NCI-H748 (cell line): Measurements from ENCODE around the gene SNRNP70.
"Not testable (repeated sequence)": the region's sequence is repeated elsewhere in the genome, so short reads cannot be mapped to it uniquely, and the experiment has no call there.

Source experiments
- DNase-seq: peaks from one replicate; lab custom pipeline; 2025; ENCODE audit not compliant: unreplicated experiment; lab: John Stamatoyannopoulos, UW

The SNRNP70 gene

DNA sequence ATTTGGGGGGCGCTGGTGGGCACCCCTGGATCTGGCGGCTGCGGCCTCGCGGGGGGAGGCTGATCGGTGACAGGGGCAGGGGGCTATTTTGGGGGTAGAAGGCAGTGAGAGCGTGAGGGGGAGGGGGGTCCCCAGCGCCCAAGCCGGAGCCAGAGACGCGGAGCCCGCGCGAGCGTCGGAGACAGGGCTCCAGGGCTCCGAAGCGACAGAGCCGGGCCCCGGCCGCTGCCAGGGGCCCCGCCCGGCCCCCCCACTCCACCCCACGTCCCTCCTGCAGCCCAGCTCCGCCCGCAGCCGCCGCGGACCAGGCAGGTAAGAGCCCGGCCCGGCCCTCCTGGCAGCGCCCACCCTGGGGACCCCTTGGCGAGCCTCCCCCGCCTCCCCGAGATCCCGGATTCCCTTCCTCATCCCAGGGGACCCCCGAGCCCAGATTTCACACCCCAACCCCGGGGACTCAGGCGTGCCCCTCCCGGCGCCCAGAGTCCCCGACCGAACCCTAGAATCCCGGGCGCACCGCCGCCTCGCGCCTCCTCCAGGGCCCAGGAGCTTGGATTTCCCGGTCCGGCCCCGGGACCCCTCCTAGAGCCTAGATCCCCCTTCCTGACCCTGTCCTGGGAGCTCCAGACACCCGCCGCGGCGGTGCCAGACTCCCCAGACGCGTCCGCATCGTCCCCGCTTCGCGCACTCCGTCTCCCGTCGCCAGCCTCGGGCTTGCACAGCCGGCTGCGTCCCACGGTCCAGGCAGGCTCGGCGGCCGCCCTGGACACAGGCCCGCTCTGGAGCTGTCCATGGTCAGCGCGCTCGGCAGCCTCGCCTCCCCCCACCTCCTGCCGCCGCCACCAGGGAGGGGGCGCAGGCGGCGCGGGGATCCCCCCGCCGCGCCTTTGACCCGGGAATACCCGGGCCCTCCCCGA, 34.4 kb downstream of the SNRNP70 start, which contains the start of gene PPFIA3:
Gene PPFIA3, plus strand, starts transcription at position 134 of the 914 bp plus-strand sequence. CDS start 8,330 bp downstream, outside the sequence.
- peak; percentile 72 for DNase-seq

DNA sequence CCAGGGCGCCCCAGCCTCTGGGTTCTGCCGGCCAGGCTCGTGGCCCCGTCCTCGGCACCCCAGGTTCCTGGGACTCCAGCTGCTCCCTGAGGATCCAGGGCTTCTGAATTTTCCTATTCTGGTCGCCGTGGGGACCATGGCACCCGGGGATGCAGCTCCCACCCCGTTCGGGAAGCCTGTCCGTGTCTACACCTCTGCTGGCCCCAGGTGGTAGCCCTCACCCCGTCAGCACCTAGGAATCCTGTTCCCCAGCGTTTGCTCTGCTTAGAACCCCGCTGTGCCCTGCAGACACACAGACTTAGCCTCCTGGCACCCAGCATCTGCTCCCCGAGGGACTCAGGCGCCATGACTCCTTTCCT, 35.1 kb downstream of the SNRNP70 start:
- DNase-seq = no peak

DNA sequence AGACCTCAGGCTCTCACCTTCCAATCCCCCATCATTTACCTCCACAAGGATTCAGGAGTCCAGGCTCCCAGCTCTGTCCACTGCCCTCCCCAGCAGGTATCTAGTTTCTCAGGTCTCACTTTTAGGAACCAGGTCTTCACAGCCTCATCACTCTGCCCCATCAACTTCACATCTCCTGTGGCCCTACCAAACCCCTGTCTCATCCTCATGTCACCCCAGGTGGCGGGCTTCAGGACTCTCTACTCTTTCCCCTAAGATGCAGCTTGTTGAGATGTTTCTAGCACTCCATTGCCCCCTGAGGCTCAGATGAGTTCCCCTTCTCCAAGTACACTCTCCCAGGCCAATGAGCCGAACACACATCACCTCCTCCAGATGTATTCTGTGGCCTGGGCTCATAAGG, 35.6 kb downstream of the SNRNP70 start:
- DNase-seq = no peak

DNA sequence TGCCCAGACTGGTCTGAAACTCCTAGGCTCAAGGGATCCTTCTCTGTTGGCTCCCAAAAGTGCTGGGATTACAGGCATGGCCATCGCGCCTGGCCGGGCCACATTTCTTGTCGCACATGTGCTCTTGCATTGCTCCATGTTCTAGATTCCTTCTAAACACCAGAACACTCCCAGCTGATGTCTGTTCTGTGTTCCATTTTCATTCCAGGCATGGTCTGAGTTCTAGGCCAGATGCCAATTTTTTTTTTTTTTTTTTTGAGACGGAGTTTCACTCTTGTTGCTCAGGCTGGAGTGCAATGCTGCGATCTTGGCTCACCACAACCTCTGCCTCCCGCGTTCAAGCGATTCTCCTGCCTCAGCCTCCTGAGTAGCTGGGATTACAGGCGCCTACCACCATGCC, 36.6 kb downstream of the SNRNP70 start:
- DNase-seq = not testable (repeated sequence)

DNA sequence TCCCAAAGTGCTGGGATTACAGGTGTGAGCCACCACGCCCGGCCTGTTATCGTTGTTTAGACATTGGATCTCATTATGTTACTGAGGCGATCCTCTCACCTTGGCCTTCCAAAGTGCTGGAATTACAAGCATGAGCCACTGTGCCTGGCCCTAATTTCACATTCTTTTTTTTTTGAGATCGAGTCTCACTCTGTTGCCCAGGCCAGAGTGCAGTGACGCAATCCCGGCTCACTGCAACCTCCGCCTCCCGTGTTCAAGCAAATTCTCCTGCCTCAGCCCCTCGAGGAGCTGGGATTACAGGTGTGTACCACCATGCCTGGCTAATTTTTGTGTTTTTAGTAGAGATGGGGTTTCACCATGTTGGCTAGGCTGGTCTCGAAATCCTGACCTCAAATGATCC, 38.0 kb downstream of the SNRNP70 start:
- not testable (repeated sequence) for DNase-seq

DNA sequence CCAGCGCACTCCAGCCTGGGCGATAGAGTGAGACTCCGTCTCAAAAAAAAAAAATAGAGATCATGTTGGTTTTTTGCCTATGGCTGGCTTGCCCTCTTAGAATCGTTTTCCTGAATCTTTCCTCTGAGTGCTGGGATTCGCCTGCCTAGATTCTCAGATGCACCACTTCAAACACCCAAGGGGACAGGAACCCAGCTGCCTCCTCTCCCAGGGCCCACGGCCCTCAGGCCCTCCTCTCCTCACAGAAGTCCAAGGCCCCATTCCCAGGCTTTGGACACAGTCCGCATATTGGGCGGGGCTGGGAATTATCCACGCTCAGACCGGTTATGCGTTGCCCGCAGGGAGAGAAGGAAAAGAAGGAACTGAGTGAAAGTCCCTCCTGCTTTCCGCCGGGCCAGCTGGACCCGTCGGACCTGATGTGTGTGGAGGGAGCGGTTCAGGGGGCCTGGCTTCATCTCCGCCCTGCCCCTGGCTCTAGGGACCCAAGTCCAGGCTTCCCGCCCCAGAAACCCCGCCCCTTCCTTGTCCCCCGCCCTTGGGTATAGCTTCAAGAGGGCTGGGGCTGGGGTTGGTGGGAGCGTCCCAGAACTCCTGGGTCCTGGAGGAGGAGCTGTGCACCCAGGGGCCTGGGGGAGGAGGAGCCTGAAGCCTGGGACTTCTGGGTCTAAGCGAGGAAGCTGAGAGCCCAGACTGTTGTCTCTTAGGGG, 39.9 kb downstream of the SNRNP70 start:
- no peak for DNase-seq

DNA sequence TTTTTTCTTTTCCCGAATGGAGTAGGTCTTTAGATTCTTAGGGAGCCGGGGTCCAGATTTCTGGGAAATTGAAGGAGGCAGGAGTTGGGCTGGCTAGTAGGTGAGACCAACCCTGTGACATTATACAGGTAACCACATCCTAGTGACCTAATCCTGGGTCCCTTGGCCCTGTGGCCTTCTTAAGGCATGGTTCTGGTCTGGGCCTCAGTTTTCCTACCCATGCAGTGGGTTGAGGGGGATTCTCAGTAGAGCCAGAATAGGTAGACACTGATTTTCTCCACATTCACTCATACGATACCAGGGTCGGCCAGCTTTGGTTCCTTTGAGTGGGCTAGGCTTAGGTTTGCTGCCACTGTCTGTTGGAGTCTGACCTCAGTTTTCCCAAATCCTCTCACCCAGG, 41.3 kb downstream of the SNRNP70 start:
- DNase-seq = no peak

DNA sequence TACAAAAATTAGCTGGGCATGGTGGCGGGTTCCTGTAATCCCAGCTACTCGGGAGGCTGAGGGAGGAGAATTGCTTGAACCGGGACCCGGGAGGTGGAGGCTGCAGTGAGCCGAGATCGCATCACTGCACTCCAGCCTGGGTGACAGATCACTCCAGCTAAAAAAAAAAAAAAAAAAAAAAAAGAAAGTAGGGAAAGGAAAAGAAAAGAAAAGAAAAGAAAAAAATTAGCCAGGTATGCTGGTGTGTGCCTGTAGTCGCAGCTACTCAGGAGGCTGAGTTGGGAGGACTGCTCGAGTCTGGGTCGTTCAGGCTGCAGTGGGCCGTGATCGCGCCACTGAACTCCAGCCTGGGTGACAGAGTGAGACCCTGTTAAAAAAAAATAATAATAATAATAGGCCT, 42.0 kb downstream of the SNRNP70 start:
- DNase-seq = not testable (repeated sequence)

DNA sequence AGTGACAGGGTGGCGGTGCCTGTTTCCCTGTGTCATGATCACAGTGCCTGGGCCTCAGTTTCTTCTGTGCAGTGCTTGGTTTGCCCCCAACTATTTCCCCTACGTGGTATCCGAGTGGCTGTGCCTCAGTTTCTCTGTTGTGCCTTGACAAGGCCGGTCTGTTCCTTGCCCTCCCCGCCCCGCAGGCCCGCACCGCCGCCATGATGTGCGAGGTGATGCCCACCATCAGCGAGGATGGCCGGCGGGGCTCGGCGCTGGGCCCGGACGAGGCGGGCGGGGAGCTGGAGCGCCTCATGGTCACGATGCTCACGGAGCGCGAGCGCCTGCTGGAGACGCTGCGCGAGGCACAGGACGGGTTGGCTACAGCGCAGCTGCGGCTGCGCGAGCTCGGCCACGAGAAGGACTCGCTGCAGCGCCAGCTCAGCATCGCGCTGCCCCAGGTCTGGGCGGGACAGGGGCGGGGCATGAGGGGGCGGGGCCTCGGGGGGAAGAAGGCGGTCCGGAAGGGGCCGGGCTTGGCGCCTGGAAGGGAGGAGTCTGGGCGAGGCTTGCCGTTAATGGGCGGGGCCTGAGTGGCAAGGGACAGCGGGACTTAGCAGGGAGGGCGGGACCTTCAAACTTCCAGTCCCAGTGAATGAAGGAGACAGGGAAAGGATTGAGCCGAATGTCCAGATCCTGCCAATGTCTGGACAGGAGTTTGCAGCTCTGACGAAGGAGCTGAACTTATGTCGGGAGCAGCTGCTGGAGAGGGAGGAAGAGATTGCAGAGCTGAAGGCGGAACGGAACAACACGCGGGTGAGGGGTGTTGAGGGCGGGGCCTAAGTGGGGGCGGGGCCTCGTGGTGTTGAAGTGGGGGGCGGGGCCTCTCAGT, 42.7 kb downstream of the SNRNP70 start:
- DNase-seq = peak; percentile 98

DNA sequence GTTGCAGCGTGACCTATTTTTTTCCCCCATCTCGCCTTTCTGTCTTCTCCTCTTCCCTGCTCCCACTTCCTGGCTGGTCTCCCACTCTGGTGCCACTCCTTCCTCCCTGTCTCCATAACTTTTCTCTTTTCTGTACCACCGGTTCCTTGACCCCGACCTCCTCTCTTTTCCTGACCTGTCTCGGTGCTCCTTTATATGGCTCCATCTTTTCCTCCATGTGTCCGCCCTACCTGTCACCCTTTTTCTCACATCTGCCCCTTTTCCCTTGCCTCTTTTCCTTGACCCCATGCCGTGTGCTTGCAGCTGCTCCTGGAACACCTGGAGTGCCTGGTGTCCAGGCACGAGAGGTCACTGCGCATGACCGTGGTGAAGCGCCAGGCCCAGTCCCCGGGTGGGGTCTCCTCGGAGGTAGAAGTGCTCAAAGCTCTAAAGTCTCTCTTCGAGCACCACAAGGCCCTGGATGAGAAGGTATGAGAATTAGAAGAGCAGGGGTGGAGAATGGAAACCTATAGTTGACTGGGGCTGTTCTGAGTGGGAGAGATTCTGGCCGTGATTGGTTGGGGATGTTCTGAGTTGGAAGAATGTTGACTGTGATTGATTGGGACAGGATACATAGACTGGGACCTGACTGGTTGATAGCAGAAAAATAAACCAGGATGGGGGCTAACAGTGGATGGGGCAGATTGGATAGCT, 43.4 kb downstream of the SNRNP70 start:
- no peak for DNase-seq

DNA sequence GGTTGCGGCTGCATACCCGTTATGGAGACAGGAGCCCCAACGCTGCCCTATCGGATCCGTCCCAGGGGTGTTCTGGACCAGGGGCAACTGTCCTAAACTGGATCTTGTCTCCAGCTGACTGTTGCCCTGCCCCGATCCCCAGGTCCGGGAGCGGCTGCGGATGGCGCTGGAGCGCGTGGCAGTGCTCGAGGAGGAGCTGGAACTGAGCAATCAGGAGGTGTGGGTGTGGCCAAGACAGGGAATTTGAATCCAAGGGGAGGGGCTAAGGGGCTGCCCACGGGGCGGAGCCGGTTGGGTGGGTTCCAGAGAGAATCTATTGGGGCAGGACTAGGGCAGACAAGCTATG, 44.0 kb downstream of the SNRNP70 start:
- DNase-seq = no peak

DNA sequence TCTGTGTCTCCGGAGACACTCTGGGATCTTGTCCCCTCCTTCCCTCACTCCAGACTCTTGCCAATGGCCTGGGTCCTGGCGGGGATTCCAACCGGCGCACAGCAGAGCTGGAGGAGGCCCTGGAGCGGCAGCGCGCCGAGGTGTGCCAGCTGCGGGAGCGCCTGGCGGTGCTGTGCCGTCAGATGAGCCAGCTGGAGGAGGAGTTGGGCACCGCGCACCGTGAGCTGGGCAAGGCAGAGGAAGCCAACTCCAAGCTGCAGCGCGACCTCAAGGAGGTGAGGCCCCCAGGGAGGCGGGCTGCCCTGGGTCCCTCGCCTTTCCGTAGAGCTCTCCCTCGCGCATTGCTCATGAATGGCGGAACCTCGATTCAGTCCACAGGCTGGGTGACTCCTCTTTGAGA, 45.1 kb downstream of the SNRNP70 start:
- no peak for DNase-seq

DNA sequence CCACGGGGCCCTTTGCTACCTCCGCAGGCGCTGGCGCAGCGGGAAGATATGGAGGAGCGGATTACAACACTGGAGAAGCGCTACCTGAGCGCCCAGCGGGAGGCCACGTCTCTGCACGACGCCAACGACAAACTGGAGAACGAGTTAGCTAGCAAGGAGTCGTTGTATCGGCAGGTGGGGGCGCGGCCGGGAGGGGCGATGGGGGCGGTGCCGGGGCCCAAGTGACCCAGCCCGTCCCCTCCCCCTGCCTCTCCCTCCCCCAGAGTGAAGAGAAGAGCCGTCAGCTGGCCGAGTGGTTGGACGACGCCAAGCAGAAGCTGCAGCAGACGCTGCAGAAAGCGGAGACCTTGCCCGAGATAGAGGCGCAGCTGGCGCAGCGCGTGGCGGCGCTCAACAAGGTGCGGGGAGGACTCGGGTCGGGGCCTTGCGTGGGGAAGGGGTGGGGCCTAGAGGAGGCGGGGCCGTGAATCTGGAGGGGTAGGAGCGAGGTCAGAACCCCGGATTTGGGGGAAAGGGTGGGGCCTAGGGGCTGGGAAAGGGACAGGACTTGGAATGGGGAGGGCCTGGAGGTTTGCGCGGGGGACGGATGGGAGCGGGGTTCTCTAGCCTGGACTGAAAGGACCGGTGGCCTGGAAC, 47.8 kb downstream of the SNRNP70 start:
- DNase-seq = no peak

DNA sequence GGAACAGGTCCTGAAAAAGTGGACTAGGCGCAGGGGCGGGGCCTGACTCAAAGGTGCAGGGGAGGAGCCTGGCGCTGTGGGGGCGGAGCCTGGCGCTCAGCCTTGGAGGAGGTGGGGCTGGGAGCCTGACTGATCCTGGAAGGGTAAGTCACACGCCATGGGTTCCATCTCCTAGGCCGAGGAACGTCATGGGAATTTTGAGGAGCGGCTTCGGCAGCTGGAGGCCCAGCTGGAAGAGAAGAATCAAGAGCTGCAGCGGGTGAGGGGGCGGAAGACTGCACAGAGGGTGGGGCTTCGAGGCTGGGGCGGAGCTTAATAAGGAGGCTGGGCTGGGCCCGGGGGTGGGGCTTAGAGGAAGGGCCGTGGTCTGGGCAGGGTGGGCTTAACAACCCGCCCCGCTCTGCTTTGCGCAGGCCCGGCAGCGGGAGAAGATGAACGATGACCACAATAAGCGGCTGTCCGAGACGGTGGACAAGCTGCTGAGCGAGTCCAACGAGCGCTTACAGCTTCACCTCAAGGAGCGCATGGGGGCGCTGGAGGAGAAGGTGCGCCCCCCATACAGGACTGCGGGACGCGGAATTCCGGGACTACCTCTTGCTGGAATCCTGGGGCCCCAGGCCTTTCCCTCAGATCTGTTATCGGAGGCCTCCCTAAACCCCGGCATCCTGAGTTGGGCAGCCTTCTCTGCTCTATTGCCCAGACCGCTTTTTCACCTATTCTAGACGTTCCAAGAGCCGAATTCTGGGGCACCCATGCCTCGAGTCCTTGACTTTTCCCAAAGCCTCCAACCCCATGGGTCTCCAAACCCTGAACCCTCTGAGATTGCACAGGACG, 48.6 kb downstream of the SNRNP70 start:
- no peak for DNase-seq

DNA sequence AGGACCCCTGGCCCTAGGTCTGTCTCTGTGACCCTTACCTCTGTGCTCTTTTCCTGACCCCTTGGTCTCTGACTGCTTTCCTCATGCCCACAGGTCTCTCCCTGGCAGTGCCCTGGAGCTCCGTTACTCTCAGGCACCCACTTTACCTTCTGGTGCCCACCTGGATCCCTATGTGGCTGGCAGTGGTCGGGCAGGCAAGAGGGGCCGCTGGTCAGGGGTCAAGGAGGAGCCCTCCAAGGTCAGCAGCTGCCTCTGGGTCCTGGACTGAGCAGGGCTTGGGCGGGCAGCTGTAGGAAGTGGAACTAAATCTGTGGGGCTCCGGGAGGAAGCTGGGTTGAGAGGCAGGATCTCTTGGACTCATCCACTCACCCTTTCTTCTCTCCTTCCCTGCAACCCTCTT, 50.4 kb downstream of the SNRNP70 start:
- DNase-seq = no peak

DNA sequence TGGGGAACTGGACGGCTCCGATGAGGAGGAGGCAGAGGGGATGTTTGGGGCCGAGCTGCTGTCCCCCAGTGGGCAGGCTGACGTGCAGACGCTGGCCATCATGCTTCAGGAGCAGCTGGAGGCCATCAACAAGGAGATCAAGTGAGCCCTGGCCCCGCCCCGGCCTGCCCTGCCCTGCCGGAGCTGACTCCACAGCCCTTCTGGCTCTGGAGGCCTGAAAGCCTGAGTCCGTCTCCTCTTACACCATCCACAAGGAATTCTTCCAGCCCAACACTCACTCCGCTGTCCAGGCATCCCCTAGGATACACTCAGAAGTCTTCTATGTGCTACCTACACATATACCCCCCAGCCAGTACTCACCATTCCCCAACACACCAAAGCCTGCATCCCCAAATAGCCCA, 51.5 kb downstream of the SNRNP70 start:
- no peak for DNase-seq

DNA sequence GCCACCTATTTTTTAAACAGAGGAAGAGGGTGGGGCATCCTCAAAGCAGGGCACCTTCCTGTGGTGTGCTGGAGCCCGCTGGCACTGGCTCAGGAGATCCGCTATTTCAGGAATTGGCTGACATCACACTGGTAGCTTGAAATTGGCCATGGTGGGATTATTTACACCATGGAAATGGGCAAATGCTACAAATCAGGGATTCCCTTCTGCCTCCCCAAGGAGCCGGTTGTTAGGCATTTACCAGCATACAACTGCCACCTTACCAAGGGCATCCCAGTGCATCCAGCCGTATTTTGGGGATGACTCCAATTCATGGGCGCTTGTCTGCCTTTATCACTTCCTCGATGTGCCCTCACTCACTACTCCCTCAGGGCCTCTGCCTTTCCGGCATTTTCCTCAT, 55.7 kb downstream of the SNRNP70 start:
- no peak for DNase-seq

DNA sequence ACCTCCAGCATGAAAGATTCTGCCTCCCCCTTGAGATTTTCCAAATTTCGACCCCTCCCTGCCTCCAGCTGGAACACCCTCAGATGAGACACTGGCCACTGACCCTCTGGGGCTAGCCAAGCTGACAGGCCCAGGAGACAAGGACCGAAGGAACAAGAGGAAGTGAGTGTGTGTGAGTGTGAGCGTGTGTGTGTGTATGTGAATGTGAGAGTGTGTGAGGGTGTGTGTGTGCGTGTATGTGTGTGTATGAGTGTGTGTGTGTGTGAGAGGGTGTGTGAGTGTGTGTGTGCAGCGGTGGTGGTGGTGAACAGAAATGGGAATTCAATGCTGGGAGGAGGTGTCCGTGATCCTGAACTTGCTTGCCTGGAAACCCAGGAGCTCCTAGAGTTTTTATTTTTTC, 56.1 kb downstream of the SNRNP70 start:
- no peak for DNase-seq

DNA sequence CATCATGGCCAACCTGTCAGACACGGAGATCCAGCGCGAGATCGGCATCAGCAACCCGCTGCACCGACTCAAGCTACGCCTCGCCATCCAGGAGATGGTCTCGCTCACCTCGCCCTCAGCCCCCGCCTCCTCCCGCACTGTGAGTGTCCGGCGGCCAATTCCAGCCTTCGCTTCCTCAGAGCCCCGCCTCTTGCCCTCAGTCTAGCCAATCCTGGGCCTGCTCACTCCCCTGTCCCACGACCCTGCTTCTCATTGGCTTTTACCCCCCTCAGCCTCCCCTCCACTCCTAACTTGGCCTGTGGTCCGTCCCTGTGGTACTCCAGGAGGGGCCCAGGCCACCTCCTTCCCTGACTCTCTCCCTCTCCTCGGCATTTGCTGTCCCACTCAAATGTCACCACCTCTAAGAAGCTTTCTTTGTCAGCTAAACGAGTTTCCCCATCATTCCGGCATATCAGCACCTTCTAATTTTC, 57.6 kb downstream of the SNRNP70 start:
- DNase-seq = peak; percentile 96
